Neural crest cell (in vitro differentiated cells): ENCODE measurements around the gene GPS2. TPM values are rescaled to one million over a fixed set of nuclear protein-coding genes. Genes with fewer than 3 reads are reported as not detected.

Experiments
- DNase-seq: peaks from one replicate; pipeline ENCODE4 v3.0.0; 2021; ENCODE audit warnings: low read depth, mixed read lengths, low spot score
- H3K27ac Mint-ChIP-seq: one replicate; pipeline ENCODE4 v1.8.0; 2021; ENCODE audit warnings: mild to moderate bottlenecking, mixed read lengths; ENCODE audit not compliant: unreplicated experiment
- H3K27me3 Mint-ChIP-seq: 2 replicates; pipeline ENCODE4 v1.8.0; 2021; ENCODE audit warnings: low read depth, mild to moderate bottlenecking, mixed read lengths
- H3K36me3 Mint-ChIP-seq: 2 replicates; pipeline ENCODE4 v1.8.0; 2021; ENCODE audit warnings: low read depth, mild to moderate bottlenecking, mixed read lengths
- H3K4me1 Mint-ChIP-seq: 2 replicates; pipeline ENCODE4 v1.8.0; 2021; ENCODE audit warnings: mixed read lengths
- H3K4me3 Mint-ChIP-seq: one replicate; pipeline ENCODE4 v1.8.0; 2021; ENCODE audit warnings: mild to moderate bottlenecking, mixed read lengths
- H3K9me3 Mint-ChIP-seq: 2 replicates; pipeline ENCODE4 v1.8.0; 2021; ENCODE audit warnings: mixed read lengths
- CTCF ChIP-seq: fragments of 200-600 bp; sonication (generic); conservative IDR thresholded peaks from 2 replicates; pipeline ENCODE4 v1.5.0; 2021; ENCODE audit warnings: antibody characterized with exemption, mild to moderate bottlenecking
- total RNA-seq: library from RNA; stranded (reverse); gene quantifications from 2 replicates; pipeline ENCODE4 v1.2.1, GENCODE V29; 2021

Gene GPS2
- total RNA-seq, 1 donor from 2014 or later, result 84.2 TPM

GRCh38 chr17:7327056-7327455 lies 11.9 kb upstream of the GPS2 start:
- Mint-ChIP-seq H3K4me3 (peak overlapping the region; percentile 72), H3K9me3 (no peaks in the 10 kb centered on the region), H3K4me1 (peaks cover 22% of the 10 kb centered on the region), H3K27ac (no peak overlapping the region), H3K27me3 (no peaks in the 10 kb centered on the region), H3K36me3 (no peaks in the 10 kb centered on the region)
- no peak for DNase-seq
- no peak for TF ChIP-seq CTCF

GRCh38 chr17:7326186-7326585 lies 11.0 kb upstream of the GPS2 start:
- peaks cover 3% of the 10 kb centered on the region for H3K36me3 Mint-ChIP-seq
- H3K4me3 Mint-ChIP-seq, result peak overlapping the region; percentile 72
- no peak for TF ChIP-seq CTCF
- H3K4me1 Mint-ChIP-seq, result peaks cover 22% of the 10 kb centered on the region
- H3K27ac Mint-ChIP-seq, result no peak overlapping the region
- no peaks in the 10 kb centered on the region for H3K27me3 Mint-ChIP-seq
- no peaks in the 10 kb centered on the region for H3K9me3 Mint-ChIP-seq
- DNase-seq, result no peak

GRCh38 chr17:7325031-7325528 lies 9.9 kb upstream of the GPS2 start:
- Mint-ChIP-seq H3K4me1 (peaks cover 20% of the 10 kb centered on the region), H3K27ac (no peak overlapping the region), H3K9me3 (no peaks in the 10 kb centered on the region), H3K27me3 (no peaks in the 10 kb centered on the region), H3K36me3 (peaks cover 3% of the 10 kb centered on the region), H3K4me3 (peak overlapping the region; percentile 47)
- TF ChIP-seq CTCF, result no peak
- DNase-seq, result no peak

- no peak overlapping the region for H3K27ac Mint-ChIP-seq
- H3K4me3 Mint-ChIP-seq, result peak overlapping the region; percentile 79
- no peaks in the 10 kb centered on the region for H3K9me3 Mint-ChIP-seq
- DNase-seq, result no peak
- peaks cover 14% of the 10 kb centered on the region for H3K4me1 Mint-ChIP-seq
- no peaks in the 10 kb centered on the region for H3K27me3 Mint-ChIP-seq
- H3K36me3 Mint-ChIP-seq, result peaks cover 3% of the 10 kb centered on the region
- no peak for TF ChIP-seq CTCF
These were observed 9.2 kb upstream of the GPS2 start for GRCh38 chr17:7324438-7324779.

- H3K9me3 Mint-ChIP-seq, result no peaks in the 10 kb centered on the region
- peak; percentile 79 for TF ChIP-seq CTCF
- H3K4me3 Mint-ChIP-seq, result peak overlapping the region; percentile 79
- peaks cover 3% of the 10 kb centered on the region for H3K36me3 Mint-ChIP-seq
- no peaks in the 10 kb centered on the region for H3K27me3 Mint-ChIP-seq
- peak; percentile 77 for DNase-seq
- H3K4me1 Mint-ChIP-seq, result peaks cover 12% of the 10 kb centered on the region
- H3K27ac Mint-ChIP-seq, result no peak overlapping the region
These were observed 8.7 kb upstream of the GPS2 start for GRCh38 chr17:7323731-7324437.
